Measurements from ENCODE around the gene GSTM4. TPM values are rescaled to one million over a fixed set of nuclear protein-coding genes. Genes with fewer than 3 reads are reported as not detected.
"Not testable (repeated sequence)": the region's sequence is repeated elsewhere in the genome, so short reads cannot be mapped to it uniquely, and the experiment has no call there.

GSTM4 gene
- total RNA-seq, 1 experiment from 2014 or later = 21.7 TPM

- DNase-seq (ENCODE audit: low read depth); in situ Hi-C loops (cut with HindIII; ENCODE audit: low pct_unique_long_range_greater_than_20kb, low sequenced_read_pairs): not testable (repeated sequence)
These were observed 29.5 kb downstream of the GSTM4 start for GRCh38 chr1:109685399-109685798.

- DNase-seq (ENCODE audit: low read depth); in situ Hi-C loops (cut with HindIII; ENCODE audit: low pct_unique_long_range_greater_than_20kb, low sequenced_read_pairs): not testable (repeated sequence)
These were observed 30.0 kb downstream of the GSTM4 start for GRCh38 chr1:109685890-109686289.

DNA sequence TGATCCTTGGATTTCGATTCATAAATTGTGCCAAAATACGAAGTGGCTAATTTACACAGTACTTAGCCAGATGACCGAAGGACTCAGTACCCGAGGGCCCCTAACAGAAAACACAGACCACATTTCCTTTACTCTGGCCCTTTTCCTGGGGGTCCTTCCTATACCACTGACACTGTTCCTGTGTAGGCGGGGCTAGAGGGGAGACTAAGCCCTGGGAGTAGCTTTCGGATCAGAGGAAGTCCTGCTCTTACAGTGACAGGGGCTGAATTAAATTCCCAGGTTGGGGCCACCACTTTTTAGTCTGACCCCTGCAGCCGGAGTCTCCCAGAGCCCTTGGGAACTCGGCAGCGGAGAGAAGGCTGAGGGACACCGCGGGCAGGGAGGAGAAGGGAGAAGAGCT lies 31.2 kb downstream of the GSTM4 start:
- DNase-seq (ENCODE audit: low read depth); in situ Hi-C loops (cut with HindIII; ENCODE audit: low pct_unique_long_range_greater_than_20kb, low sequenced_read_pairs): not testable (repeated sequence)

DNA sequence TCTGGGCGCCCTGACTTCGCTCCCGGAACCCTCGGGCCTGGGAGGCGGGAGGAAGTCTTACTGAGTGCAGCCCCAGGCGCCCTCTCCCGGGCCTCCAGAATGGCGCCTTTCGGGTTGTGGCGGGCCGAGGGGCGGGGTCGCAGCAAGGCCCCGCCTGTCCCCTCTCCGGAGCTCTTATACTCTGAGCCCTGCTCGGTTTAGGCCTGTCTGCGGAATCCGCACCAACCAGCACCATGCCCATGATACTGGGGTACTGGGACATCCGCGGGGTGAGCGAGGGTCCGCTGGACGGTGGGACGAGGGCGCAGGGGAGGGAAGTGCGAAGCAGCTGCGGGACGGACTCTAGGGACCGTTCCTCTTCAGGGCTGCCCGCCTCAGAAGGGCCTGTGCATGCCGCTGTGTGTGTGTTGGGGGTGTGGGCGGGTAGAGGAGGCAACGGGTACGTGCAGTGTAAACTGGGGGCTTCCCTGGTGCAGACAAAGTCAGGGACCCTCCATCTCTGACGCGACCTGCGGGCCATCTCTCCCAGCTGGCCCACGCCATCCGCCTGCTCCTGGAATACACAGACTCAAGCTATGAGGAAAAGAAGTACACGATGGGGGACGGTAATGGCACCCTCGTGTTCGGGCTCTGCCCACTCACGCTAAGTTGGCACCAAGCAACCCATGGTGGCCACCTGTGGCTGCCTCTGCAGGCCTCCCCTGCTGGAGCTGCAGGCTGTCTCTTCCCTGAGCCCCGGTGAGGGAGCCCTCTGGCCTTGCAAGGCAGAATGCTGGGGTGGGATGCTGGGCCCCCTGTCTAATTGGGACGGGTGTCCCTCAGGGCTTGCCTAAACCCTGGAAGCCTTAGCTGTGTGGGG lies 32.0 kb downstream of the GSTM4 start, which contains the start of gene GSTM1:
Gene GSTM1 (plus strand): TSS at position 177 of the 859 bp plus-strand sequence. CDS start 57 bp downstream, at position 234.
- DNase-seq (ENCODE audit: low read depth) = no peak
- in situ Hi-C loops (cut with HindIII; ENCODE audit: low pct_unique_long_range_greater_than_20kb, low sequenced_read_pairs) = no loop called here

- in situ Hi-C loops (cut with HindIII; ENCODE audit: low pct_unique_long_range_greater_than_20kb, low sequenced_read_pairs) = no loop called here
- no peak for DNase-seq (ENCODE audit: low read depth)
These were observed 34.0 kb downstream of the GSTM4 start for GRCh38 chr1:109689844-109690405.

DNA sequence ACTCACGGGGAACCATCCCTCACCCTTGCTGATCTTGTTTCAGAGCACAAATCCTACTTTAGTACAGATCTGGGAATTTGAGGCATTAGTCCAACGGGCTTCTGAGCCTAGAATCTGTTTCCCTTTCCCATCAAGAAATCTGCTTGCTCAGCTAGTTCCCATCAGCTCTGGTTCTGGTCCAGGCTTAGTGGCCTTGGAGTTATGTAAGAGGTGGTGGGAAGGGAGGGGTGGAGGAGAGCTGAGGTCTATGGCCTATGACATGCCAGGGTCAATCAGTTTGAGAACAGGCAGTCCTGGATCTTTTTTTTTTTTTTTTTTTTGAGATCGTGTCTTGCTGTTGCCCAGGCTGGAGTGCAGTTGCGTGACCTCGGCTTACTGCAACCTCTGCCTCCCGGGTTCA lies 35.9 kb downstream of the GSTM4 start:
- in situ Hi-C loops (cut with HindIII; ENCODE audit: low pct_unique_long_range_greater_than_20kb, low sequenced_read_pairs) = no loop called here

DNA sequence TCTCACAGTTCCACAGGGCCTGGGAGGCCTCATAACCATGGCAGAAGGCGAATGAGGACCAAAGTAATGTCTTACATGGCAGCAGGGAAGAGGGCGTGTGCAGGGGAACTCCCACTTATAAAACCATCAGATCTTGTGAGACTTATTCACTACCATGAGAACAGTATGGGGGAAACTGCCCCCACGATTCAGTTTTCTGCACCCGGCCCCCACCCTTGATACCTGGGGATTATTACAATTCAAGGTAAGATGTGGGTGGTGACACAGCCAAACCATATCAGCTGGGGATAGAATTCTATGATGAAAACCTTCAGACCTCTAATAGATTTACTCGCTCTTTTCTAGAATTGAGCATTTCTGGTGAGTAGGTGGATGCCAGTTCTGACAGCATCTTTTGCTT lies 38.5 kb downstream of the GSTM4 start:
- in situ Hi-C loops (cut with HindIII; ENCODE audit: low pct_unique_long_range_greater_than_20kb, low sequenced_read_pairs); DNase-seq (ENCODE audit: low read depth): not testable (repeated sequence)

More for the DNA sequence above, 35.9 kb downstream of the GSTM4 start:
- no peak for DNase-seq (ENCODE audit: low read depth)

DNA sequence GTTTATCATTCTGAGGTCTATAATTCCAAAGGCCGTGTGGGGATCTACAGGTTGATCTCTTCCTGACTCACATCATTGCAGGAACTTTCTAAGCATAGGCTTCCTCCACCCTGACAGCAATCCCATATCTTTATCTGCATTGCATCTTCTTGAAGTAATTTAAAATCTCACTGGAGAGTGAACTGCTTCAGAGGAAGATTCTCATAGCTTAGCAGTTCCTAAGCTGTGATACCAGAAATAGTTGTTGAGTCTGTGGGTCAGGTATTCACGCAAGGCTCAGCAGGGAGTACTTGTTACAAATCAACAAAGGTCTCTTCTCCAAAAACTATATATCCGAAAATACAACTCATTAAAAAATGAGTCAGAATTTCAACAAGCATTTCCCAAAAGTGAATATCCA lies 39.2 kb downstream of the GSTM4 start:
- DNase-seq (ENCODE audit: low read depth); in situ Hi-C loops (cut with HindIII; ENCODE audit: low pct_unique_long_range_greater_than_20kb, low sequenced_read_pairs): not testable (repeated sequence)

DNA sequence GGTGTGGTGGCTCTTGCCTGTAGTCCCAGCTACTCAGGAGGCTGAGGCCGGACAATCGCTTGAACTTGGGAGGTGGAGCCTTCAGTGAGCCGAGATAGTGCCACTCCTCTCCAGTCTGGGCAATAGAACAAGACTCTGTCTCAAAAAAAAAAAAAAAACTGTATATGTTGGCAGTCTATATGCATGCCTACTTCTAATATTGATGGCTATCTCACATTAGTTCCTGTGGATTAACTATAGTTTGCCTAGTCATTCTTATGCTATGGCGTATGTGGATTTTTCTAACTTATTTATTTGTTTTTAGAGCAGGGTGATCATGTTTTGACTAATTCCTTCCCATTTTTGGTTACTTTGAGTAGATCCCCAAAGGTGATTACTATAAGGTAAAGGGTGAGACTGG lies 41.2 kb downstream of the GSTM4 start:
- DNase-seq (ENCODE audit: low read depth) = no peak
- in situ Hi-C loops (cut with HindIII; ENCODE audit: low pct_unique_long_range_greater_than_20kb, low sequenced_read_pairs) = no loop called here

DNA sequence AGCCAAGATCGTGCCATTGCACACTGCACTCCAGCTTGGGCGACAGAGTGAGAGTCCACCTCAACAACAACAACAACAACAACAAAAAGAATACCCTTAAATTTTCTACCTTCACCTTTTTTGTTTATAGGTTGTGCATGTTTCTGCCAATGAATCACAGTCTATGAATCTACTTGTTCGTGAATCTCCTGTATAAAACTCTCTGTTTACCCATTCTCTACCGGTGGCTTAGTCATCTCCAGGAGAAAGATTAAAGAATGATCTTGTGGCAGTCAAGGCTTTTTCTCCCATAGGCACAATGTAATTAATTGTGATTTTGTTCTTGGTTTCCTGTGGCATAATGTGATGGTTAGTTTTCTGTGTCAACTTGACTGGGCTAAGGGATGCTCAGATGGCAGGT lies 42.0 kb downstream of the GSTM4 start:
- in situ Hi-C loops (cut with HindIII; ENCODE audit: low pct_unique_long_range_greater_than_20kb, low sequenced_read_pairs); DNase-seq (ENCODE audit: low read depth): not testable (repeated sequence)

GRCh38 chr1:109702940-109703339 lies 47.0 kb downstream of the GSTM4 start:
- in situ Hi-C loops (cut with HindIII; ENCODE audit: low pct_unique_long_range_greater_than_20kb, low sequenced_read_pairs) = not testable (repeated sequence)

DNA sequence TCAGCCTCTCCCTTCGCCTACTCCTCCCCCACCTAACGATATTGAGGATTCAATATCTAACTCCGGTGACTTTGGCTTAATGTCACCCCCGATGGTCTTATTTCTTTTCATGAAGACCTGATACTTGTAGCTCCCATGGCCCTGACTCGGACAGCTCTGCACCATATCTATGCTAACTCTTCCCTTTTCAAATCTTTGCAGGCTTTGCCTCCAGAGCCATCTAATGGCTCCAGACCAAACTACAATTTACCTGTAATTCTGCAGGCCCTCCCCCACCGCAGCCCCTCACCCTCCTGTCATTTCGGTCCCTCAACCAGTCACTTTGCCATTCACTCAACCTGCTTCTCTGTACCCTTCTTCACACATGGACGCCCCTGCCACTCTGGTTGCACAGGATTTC lies 48.3 kb downstream of the GSTM4 start:
- no peak for DNase-seq (ENCODE audit: low read depth)
- in situ Hi-C loops (cut with HindIII; ENCODE audit: low pct_unique_long_range_greater_than_20kb, low sequenced_read_pairs) = no loop called here

More at GRCh38 chr1:109702940-109703339, 47.0 kb downstream of the GSTM4 start:
- not testable (repeated sequence) for DNase-seq (ENCODE audit: low read depth)

- no peak for DNase-seq (ENCODE audit: low read depth)
- in situ Hi-C loops (cut with HindIII; ENCODE audit: low pct_unique_long_range_greater_than_20kb, low sequenced_read_pairs) = no loop called here
These were observed 49.5 kb downstream of the GSTM4 start for GRCh38 chr1:109705411-109705810.

DNA sequence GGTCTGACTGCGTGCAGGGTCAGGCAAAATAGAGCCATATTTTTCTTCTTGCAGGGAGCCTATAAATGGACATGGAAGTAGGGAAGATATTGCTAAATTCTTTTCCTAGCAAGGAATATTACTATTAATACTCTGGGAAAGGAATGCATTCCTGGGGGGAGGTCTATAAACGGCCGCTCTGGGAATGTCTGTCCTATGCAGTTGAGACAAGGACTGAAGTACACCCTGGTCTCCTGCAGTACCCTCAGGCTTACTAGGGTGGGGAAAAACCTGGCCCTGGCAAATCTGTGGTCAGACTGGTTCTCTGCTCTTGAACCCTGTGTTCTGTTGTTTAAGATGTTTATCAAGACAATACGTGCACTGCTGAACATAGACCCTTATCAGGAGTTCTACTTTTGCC lies 53.0 kb downstream of the GSTM4 start:
- in situ Hi-C loops (cut with HindIII; ENCODE audit: low pct_unique_long_range_greater_than_20kb, low sequenced_read_pairs); DNase-seq (ENCODE audit: low read depth): not testable (repeated sequence)

DNA sequence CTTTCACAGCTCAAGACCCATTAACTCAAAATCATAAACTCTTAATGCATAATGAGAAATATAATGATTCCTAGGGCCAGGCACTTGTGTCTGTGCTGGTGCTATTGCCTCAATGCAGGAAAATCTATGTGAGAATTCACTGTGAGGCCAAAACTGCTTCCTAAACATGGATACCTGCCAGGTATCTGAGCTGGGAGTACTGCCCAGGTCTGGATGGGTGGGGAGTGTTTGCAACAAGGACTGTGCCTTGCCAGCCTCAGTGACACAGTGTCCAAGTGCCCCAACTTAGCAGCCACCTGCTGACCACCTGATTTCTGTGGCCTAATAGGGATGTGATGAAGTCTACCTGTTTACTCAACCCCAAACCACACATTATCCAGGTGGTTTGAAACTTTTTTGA lies 53.9 kb downstream of the GSTM4 start:
- in situ Hi-C loops (cut with HindIII; ENCODE audit: low pct_unique_long_range_greater_than_20kb, low sequenced_read_pairs); DNase-seq (ENCODE audit: low read depth): not testable (repeated sequence)

Other genes with a start within 250 kb of the GSTM4 start
- gene PSMA5, start 229.7 kb upstream of the GSTM4 start, total RNA-seq (2014; rRNA removed; shearing (Covaris generic); ENCODE audit: low replicate concordance) = 106 and 108 TPM in 2 replicates
- not detected in 2 replicates for gene SYPL2, start 189.6 kb upstream of the GSTM4 start, total RNA-seq (2014; rRNA removed; shearing (Covaris generic); ENCODE audit: low replicate concordance)
- 1.5 and 2.8 TPM in 2 replicates for gene ATXN7L2, start 172.2 kb upstream of the GSTM4 start, total RNA-seq (2014; rRNA removed; shearing (Covaris generic); ENCODE audit: low replicate concordance)
- gene CYB561D1, start 162.0 kb upstream of the GSTM4 start, total RNA-seq (2014; rRNA removed; shearing (Covaris generic); ENCODE audit: low replicate concordance) = 0.32 and 1.9 TPM in 2 replicates
- 0.51 and 3.4 TPM in 2 replicates for gene AMIGO1, start 146.4 kb upstream of the GSTM4 start, total RNA-seq (2014; rRNA removed; shearing (Covaris generic); ENCODE audit: low replicate concordance)
- gene GPR61, start 116.2 kb upstream of the GSTM4 start, total RNA-seq (2014; rRNA removed; shearing (Covaris generic); ENCODE audit: low replicate concordance) = not detected in 2 replicates
- 5.0 and 6.7 TPM in 2 replicates for gene GNAI3, start 107.5 kb upstream of the GSTM4 start, total RNA-seq (2014; rRNA removed; shearing (Covaris generic); ENCODE audit: low replicate concordance)
- not detected in 2 replicates for gene GNAT2, start 36.5 kb upstream of the GSTM4 start, total RNA-seq (2014; rRNA removed; shearing (Covaris generic); ENCODE audit: low replicate concordance)
- 131 and 135 TPM in 2 replicates for gene AMPD2, start 36.3 kb upstream of the GSTM4 start, total RNA-seq (2014; rRNA removed; shearing (Covaris generic); ENCODE audit: low replicate concordance)
- 0.61 TPM in 1 of 2 replicates, not detected in the other for gene GSTM2, start 12.0 kb downstream of the GSTM4 start, total RNA-seq (2014; rRNA removed; shearing (Covaris generic); ENCODE audit: low replicate concordance)
- not detected in 2 replicates for gene GSTM1, start 31.7 kb downstream of the GSTM4 start, total RNA-seq (2014; rRNA removed; shearing (Covaris generic); ENCODE audit: low replicate concordance)
- not detected in 2 replicates for gene GSTM5, start 56.2 kb downstream of the GSTM4 start, total RNA-seq (2014; rRNA removed; shearing (Covaris generic); ENCODE audit: low replicate concordance)
- gene GSTM3, start 84.9 kb downstream of the GSTM4 start, total RNA-seq (2014; rRNA removed; shearing (Covaris generic); ENCODE audit: low replicate concordance) = 90.4 and 119 TPM in 2 replicates
- gene EPS8L3, start 107.8 kb downstream of the GSTM4 start, total RNA-seq (2014; rRNA removed; shearing (Covaris generic); ENCODE audit: low replicate concordance) = not detected in 2 replicates

Data from Caki2 (cell line).